Measurements from ENCODE around the gene PIGS.
A peak's percentile ranks its signal among the peaks of the same experiment; 100 is the strongest.
"Not testable (repeated sequence)": the region's sequence is repeated elsewhere in the genome, so short reads cannot be mapped to it uniquely, and the experiment has no call there.

PIGS gene

GRCh38 chr17:28528327-28529012, 42.9 kb downstream of the PIGS start:
- DNase-seq: no peak

- no peak for DNase-seq
These were observed 43.5 kb downstream of the PIGS start for GRCh38 chr17:28527859-28528258.

- DNase-seq: no peak
These were observed 44.1 kb downstream of the PIGS start for GRCh38 chr17:28527181-28527681.

DNA sequence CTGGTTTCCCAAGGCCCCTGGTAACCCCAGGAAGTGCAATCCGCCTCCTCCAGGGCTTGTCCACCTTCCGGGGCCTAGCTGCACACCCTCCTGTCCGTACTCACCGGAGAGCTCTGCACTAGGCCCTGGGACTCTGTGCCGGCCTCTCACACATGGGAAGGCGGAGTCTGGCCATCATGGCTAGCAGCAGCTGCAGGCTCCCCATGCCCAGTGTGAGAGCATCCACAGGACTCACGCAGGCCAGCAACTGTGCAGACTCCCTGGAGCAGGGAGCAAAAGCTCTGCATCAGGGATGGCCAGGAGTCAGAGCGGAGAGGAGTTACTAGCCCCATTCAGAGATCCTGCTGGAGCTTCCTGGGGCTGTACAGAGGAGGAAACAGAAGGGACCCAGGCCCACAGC, 44.9 kb downstream of the PIGS start:
- no peak for DNase-seq

DNA sequence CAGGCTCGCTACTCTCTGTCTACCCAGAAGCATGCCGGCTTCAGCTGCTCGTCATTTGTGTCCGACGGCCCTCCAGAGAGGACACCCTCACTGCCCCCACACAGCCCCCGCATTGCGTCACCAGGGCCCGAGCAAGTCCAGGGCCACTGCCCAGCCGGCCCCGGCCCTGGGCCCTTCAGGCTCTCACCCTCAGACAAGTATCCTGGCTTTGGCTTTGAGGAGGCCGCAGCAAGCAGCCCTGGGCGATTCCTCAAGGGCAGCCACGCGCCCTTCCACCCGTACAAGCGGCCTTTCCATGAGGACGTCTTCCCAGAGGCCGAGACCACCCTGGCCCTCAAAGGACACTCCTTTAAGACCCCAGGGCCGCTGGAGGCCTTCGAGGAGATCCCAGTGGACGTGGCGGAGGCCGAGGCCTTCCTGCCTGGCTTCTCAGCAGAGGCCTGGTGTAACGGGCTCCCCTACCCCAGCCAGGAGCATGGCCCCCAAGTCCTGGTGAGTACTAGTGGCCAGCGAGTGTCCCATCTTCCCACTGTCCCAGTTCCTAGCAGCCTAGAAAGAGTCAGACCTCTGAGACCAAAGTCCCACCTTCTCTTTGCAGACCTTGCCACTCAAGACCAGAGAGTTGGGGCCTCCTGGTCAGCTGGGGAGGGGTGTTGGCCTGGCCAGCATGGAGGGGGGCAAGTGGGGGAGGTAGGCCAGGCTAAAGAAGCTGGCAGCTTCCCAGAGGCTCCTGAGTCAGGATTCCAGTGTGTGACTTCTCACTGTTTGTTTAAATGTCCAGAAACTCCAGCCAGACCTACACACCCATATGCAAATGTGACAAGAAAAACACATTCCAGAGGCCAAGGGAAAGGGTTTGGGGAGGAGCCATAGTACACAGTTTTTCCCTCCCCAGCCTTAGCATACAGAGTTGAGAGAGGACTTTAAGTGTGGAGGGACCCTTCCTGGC, 46.6 kb downstream of the PIGS start:
- DNase-seq: peak; percentile 44

DNA sequence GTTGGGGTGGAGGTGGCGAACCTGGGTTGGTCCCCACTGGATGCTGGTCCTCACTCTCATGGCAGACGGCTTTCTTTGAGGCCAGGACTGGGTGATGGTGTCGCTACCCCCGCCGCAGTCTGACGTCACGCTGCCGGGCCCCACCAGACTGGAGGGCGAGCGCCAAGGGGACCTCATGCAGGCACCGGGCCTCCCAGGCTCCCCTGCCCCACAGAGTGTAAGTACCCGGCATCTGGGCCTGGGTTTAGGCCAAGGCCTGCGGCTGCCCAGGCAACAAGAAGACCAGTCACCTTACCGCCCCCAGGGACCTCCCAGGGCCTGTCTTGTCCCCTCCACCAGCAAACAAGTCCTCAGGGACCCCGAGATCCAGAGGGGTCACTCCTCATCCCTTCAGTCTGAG, 47.4 kb downstream of the PIGS start:
- DNase-seq: no peak

GRCh38 chr17:28523186-28523585, 48.1 kb downstream of the PIGS start:
- DNase-seq: no peak

- DNase-seq: not testable (repeated sequence)
These were observed 49.0 kb downstream of the PIGS start for GRCh38 chr17:28522281-28522680.

GRCh38 chr17:28521311-28522085, 49.8 kb downstream of the PIGS start:
- no peak for DNase-seq

- DNase-seq: no peak
These were observed 50.6 kb downstream of the PIGS start for GRCh38 chr17:28520687-28521086.

- no peak for DNase-seq
These were observed 52.1 kb downstream of the PIGS start for GRCh38 chr17:28519236-28519635.

DNA sequence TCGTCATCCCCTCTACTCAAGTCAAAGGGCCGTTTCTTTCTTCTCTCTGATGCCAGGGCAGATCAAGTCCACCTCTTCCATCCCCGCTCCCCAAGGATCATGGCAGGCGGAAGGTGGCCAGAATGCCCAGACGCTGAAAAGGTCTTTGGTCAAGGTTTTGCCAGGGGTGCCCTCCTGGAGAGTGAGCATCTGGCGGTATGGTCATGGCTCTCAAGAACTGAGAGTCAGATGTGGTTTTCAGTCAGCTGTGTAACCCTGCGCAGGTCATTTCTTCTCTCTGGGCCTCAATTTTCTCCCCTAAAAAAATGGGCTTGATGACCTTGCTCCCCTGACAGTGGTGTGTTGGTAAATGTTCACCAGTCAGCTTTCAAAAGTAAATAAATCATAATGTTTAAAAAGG, 52.7 kb downstream of the PIGS start:
- DNase-seq: no peak

DNA sequence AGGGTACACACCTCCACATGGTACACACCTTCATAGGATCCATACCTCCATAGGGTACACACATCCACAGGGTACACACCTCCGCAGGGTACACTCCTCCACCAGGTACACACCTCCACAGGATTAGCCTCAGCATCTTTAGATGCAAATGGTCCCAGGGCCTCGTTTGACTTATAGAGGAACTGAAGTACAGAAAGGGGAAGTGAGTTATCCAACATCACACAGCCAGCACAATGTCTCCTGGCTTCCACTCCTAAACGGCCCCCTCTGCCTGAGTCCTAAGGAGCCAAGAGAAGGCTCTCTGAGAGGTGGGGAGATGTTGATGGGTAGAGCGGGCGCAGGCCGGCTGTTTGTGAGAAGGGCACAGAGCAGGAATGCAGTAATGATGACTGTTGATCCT, 53.2 kb downstream of the PIGS start:
- DNase-seq: no peak

GRCh38 chr17:28515518-28515917, 55.8 kb downstream of the PIGS start:
- no peak for DNase-seq

- no peak for DNase-seq
These were observed 56.7 kb downstream of the PIGS start for GRCh38 chr17:28514561-28515002.

GRCh38 chr17:28513476-28513875, 57.8 kb downstream of the PIGS start:
- DNase-seq: no peak

DNA sequence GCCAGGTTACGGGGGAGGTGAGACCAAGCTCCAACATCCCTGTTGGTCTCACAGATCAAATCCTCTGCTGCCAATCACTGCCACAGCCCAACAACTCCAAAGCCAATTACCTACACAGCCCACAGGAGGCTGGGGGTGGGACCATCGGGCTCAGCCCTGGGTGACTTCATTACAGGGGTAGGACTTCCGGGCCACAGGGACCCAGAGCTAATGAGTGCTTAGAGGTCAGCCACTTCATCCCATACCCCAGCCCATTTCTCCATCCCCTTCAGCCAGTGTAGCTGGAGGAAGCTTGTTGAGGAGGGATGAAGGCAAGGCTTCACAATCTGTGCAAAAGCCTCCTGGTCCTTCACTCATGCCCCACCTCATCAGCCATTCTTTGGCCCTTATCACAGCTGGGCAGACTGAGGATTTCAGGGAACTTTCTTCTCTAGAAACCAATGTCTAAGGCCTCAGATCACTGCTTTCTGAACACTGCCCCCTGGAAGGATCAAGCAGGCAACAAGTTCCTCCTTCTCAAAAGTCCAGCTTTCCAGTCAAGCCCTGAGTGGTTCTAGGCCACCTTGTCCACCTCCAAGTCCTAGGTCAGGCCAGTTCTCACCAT, 59.4 kb downstream of the PIGS start:
- no peak for DNase-seq

GRCh38 chr17:28509789-28510188, 61.5 kb downstream of the PIGS start:
- no peak for DNase-seq

GRCh38 chr17:28508211-28508724, 63.1 kb downstream of the PIGS start:
- DNase-seq: no peak

- DNase-seq: no peak
These were observed 63.6 kb downstream of the PIGS start for GRCh38 chr17:28507567-28508203.

DNA sequence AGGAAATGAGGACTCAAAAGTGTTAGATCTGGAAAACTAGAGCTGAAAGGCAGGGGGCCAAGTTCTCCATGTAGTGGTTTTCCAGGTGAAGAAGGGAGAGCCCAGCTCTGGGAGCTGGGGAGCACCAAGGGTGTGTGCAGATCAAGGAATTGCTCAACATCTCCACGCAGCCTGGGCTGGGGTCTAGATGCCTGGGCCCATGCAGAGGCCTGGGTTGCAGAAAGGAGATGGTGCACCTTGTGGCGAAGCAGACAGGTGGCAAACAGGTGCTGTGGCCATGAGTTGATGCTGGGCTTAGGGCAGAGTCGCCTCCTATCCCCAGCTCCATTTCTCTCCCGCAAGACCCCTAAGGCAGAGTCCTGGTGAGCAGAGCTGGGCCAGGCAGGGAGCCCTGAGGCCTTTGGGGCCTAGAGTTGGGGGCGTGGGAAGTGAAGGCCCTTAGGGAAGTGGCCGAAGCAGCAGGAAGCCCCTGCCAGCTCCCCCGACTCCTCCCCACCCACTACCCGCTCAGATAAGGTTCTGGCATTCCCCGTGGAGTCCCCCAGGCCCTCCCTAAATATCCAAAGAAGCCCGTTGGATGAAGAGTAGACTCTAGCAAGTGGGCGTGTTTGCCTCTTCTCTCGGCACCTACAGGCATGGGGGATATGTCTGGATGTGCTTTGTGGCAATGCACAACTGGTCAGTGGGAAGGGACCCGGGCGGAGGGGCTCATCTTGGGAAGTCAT, 64.4 kb downstream of the PIGS start:
- no peak for DNase-seq

Measured in fibroblast of upper back skin (primary cell).